Stimulated activated CD4-positive, alpha-beta T cell treated with anti-CD3 and anti-CD28 coated beads, Interleukin-12 subunit alpha, Interleukin-12 subunit beta, amount 100 ng/mL, for 24 hours (primary cell): ENCODE data around the gene PLEKHA6.
A peak's percentile ranks its signal among the peaks of the same experiment; 100 is the strongest.

Experiments used
- DNase-seq, 2 experiments: peaks; one replicate each; pipeline ENCODE4 v3.0.0-alpha.2; 2020; ENCODE audit warnings: low read depth in 2 of 2

Gene PLEKHA6

DNA sequence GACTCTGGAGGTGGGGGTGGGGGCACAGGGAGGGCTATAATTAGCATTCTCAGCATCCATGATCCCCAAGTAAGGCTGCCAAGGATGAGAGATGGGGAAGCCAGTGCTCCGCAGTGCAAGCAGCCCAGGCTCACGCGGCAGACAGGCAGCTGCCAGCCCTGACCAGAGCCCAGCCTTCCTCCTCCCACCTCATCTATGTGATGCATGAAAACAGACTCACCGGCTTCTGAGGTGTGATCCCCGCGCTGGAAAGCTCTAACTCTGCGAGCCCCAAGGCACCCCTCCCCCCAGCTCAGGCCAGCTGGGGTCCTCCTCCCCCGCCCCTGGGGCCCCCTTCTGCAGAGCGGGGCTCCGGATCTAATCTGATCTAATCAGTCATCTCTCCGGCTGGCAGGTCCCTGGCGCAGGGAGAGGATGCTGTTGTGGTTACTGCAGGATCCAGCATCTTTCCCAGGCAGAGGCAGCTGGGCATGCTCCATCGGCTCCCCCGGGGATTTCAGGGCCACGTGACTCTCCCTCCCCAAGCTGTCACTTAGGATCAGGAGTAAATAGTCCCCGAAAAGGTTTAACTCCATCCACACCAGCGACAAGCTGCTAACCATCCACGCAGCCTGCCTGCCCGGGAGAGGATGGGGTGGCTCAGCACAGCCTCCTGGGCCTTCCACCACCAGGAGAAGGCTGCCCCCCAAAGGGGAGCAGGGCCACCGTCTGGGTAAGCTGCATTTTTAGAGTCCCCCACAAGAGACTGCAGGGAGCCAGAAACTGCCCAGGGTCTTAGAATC lies at the start of gene PLEKHA6:
Gene PLEKHA6 (minus strand): TSS at position 456 of the 782 bp plus-strand sequence. CDS start 86,202 bp downstream, outside the sequence.
- no peak for DNase-seq

DNA sequence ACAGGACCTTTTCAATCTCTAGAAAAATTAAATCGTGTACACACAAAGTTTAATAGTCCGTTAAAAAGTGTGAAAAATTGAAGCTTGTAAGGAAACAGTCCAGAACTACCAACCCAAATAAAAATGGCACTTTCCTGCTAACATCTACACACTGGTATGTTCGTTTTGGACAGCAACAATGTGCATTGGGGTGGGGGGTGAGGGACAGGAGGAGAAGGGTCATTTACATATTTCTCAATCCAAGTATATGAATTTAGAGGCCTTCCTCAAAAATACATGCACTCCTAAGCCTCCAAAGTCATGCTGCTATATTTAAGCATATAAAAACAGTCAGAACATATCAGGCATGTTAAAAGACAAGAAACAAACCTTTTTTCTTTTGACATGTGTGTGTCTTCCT lies 49.4 kb upstream of the PLEKHA6 start:
- no peak for DNase-seq

DNA sequence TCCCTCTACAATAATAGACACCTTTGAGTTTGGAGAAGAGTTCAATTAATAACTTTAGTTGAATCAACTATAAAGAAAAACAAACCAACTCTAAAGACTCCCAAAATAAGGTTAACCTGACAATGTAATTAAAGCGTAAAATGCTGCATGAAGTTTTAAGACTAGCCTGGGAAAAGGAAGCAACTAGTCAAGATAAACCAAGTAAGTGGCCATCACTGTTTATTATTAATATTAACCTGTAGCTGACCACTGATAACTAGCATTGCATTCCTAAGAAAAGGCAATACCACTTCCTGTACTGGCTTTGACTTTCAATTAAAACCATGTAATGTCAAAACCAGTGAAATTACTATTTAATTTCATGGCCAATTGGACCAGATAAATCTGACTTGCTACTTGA lies 48.9 kb upstream of the PLEKHA6 start:
- no peak for DNase-seq

GRCh38 chr1:204408074-204408507 lies 48.4 kb upstream of the PLEKHA6 start:
- DNase-seq: no peak

DNA sequence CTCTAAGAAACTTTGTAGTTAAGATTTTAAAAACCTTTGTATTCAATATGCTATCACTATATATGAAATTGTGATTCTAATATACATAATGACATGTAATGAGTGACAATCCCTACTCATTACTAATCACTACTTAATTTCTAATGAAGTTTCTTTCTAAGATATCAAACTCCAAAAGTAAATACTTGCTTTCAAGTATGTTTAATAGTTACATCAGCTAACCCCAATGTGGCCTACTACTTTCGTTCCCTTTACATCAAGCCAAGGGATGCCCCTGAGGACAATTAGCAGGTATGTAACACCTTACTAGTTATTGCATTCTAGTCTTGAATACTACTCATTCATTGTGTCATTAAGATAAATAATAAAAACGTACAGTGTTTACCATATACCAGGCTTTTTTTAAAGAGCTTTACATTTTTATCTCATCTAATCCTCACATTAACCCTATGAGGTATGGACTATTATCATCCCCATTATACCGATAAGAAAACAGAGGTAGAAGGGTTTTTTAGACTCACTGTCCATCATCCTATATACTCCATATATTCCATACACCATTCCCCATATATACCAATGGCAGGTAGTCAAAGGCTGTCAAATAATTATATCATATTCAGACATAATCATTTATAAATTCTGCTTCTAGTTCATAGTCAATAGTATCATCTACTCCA lies 47.7 kb upstream of the PLEKHA6 start:
- DNase-seq: no peak

DNA sequence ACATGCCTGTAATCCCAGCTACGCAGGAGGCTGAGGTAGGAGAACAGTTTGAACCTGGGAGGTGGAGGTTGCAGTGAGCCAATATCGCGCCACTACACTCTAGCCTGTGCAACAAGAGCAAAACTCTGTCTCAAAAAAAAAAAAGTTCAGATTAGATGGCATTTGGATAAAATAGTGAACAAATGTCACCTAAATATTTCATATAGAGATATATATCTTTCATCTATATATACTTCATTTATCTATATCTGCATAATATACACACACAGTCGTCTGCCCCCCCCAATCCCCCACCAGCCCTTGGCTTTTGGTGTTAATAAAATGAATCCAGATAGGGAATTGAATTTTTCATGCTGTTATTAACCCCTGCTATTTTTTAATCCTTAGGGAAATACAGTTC lies 46.9 kb upstream of the PLEKHA6 start:
- DNase-seq: no peak

DNA sequence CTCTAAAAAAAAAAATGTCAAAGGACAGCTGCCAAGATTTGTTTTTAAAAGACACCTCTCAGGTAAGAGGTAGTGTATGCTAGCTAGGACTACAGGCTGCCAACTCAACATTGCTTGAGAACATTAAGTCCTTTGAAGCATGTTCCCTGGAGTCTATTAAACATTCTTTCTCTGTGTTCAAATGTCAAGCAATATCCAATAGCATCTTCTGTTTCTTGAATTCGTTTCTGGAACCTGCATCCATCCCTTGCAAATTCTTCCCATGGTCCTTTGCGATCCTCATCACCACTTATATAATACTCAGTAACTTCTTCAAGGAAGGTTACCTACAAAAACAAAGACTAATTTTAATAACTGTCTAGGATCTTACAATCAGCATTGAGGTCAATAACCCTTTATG lies 46.3 kb upstream of the PLEKHA6 start:
- no peak for DNase-seq

DNA sequence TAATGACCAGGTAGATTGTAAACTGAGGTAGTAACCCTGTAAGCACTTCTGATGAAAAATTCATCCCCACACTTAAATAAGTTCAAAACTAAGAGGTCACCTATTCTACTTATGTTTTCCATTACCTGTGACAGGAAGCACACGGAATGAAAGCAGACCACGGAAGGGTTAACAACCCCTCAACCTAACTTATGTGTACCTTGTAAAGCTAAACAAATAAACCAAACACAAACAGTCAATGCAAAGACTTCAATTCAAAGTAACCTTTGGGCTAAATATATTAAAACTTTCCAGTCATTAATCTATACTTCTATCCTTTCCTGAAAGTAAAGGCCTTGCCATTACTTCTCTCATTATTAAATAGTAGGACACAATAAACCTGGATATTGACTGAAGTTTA lies 44.9 kb upstream of the PLEKHA6 start:
- DNase-seq: no peak

- DNase-seq: no peak
These were observed 42.7 kb upstream of the PLEKHA6 start for GRCh38 chr1:204402391-204402790.

DNA sequence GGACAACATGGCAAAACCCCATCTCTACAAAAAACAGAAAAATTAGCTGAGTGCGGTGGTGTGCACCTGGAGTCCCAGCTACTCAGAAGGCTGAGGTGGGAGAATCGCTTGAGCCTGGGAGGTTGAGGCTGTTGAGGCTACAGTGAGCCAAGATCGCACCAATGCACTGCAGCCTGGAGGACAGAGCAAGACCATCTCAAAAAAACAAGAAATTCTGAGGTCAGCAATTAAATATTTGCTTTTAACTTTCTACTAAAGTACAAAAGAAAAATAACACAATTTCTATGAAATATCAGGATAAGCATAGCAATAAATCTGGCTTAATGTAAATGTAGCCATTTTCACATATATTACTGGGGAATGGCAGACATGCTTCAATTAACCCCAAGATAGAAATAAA lies 42.0 kb upstream of the PLEKHA6 start:
- no peak for DNase-seq

DNA sequence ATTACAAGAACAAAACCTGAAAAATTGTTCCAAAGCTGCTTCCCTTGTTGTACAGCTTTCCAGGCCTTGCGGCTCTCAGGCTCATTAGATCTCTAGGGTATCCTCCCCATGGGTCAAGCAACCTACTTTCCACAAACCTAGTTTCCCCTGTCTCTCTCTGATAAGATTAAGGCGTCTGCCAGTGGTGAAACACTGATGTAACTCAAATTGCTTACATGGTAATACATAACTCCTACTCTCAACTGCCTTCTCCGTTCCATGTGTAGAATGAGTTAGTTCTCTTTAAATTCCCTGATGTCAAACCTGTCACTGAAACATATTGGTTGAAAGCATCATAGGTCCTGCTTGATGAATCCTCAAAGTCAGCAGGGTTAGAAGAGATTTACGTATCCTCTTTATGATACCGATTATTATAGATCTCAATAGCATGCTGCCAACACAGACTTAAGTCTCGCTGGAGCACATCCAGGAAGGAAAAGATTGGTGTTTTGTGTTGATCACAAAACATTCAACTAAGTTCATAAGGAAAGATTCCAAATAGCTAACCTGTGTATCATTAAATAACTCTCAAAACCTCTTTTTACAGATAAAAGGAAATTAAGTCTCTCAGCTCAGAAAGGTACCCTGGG lies 41.3 kb upstream of the PLEKHA6 start:
- no peak for DNase-seq

- peak in 1 of 2 experiments; percentile 36 for DNase-seq
These were observed 38.7 kb upstream of the PLEKHA6 start for GRCh38 chr1:204398197-204399125.

DNA sequence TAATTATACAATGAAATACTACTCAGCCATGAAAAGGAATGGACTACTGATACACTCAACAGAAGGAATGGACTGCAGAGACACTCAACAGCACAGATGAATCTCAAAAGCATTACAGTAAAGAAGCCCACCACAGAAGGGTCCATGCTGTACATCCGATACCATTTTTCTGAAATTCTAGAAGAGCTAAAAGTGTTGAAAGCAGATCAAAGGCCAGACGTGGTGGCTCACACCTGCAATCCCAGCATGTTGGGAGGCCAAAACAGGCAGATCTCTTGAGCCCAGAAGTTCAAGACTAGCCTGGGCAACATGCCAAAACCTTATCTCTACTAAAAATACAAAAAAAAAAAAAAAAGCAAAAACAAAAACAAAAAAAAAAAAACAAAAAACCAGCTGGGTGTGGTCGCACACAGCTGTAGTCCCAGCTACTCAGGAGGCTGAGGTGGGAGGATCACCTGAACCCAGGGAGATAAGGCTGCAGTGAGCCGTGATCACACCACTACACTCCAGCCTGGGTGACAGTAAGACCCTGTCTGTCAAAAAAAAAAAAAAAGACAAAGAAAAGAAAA lies 36.4 kb upstream of the PLEKHA6 start:
- no peak for DNase-seq

DNA sequence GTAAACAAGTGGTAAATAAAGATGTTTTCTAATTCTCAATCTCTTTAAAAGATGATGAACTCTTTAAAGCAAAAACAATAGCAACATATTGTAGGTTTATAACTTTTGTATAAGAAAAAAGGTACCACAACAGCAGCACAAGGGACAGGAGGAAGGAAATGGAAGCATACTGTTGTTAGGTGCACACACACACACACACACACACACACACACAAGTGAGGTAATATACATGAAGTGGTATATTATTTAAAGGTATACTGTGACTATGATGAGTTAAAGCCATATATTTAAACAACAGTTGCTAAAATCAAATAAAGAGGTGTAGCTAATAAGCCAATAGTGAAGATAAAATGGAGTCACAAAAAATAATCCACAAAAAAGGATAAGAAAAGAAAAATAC lies 31.9 kb upstream of the PLEKHA6 start:
- no peak for DNase-seq

- DNase-seq: no peak
These were observed 31.2 kb upstream of the PLEKHA6 start for GRCh38 chr1:204390751-204391466.

- DNase-seq: no peak
These were observed 26.0 kb upstream of the PLEKHA6 start for GRCh38 chr1:204385727-204386126.

GRCh38 chr1:204384636-204385352 lies 25.1 kb upstream of the PLEKHA6 start:
- no peak for DNase-seq

- DNase-seq: no peak
These were observed 23.6 kb upstream of the PLEKHA6 start for GRCh38 chr1:204383163-204383904.

- no peak for DNase-seq
These were observed 23.0 kb upstream of the PLEKHA6 start for GRCh38 chr1:204382714-204383083.
